NCI-H2196 treated with DMSO at 0.1 percent for 48 hours (cell line): ENCODE data around the gene ZSCAN10.
"Not testable (repeated sequence)": the region's sequence is repeated elsewhere in the genome, so short reads cannot be mapped to it uniquely, and the experiment has no call there.

Experiments
- DNase-seq: peaks from one replicate; lab custom pipeline; 2025; ENCODE audit not compliant: unreplicated experiment; lab: John Stamatoyannopoulos, UW

The ZSCAN10 gene

GRCh38 chr16:3065069-3065741 is 33.9 kb downstream of the ZSCAN10 start, which contains the start of gene IL32:
Gene IL32, plus strand, starts transcription at chr16:3065640. Its CDS starts 172 bp downstream, at chr16:3065812.
- no peak for DNase-seq

DNA sequence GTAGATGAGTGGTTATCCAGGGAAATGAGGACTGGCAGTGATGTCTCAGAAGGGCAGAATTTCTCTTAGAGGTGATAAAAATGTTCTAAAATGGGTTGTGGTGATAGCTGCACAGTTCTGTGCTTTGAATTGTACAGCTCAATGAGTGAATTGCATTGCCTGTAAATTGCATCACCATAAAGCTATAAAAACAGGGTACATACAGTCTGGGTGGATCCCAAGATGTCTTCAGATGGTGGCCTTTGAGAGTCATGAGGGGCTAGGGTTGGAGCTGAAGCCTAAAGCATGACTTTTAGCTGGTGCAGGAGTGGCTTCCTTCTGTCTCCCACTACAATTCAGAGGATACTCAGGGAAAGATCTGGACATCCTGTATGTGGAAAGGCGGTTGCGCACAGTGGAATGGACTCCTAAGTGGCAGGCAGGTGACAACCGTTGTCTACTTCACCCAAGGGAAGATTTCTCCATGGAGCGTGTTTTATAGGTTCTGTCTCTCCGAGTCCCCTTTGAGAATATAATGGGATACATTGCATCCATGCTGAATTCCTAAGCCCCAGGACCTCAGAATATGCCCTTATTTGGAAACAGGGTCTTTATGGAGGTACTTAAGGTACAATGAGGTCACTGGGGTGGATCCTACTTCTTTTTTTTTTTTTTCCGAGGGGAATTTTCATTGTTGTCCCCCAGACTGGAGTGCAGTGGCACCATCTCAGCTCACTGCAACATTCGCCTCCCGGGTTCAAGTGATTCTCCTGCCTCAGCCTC is 35.3 kb downstream of the ZSCAN10 start:
- DNase-seq = no peak

GRCh38 chr16:3062553-3062952 is 36.5 kb downstream of the ZSCAN10 start:
- no peak for DNase-seq

GRCh38 chr16:3060339-3061127 is 38.6 kb downstream of the ZSCAN10 start:
- DNase-seq = no peak

- DNase-seq = no peak
Observed at GRCh38 chr16:3059723-3060242, 39.3 kb downstream of the ZSCAN10 start.

DNA sequence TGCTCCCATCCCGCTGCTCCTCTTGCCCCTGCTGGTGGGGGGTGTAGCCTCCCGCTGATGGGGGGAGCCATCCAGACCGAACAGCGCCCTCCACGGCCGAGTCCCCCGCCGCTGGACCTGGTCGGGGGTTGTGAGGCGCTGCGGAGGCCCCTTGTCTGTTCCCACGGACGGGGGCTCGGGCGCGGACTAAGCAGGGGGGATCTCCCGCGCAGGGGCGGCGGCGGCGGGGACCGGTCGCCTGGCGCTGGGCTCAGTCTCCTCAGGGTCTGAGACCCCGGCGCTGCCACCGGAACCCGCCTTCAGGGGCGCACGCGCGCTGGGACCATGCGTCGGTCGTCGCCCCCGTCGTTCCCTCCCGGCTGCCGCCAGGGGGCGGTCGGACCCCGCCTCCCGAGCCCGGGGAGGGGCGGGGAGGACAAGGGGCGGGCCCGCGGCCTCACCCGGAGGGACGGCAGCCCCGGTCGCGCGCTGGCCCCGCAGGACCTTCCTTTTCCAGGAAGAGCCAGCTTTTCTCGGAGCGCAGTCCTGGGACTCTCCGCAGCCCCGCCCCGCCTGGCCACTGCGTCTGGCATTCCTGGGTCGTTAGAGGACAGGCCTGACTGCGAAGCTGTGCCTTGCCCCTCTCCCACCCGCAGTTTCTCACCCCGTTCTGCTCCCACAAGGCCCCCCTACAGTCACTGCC is 39.9 kb downstream of the ZSCAN10 start:
- DNase-seq = peak; percentile 61

DNA sequence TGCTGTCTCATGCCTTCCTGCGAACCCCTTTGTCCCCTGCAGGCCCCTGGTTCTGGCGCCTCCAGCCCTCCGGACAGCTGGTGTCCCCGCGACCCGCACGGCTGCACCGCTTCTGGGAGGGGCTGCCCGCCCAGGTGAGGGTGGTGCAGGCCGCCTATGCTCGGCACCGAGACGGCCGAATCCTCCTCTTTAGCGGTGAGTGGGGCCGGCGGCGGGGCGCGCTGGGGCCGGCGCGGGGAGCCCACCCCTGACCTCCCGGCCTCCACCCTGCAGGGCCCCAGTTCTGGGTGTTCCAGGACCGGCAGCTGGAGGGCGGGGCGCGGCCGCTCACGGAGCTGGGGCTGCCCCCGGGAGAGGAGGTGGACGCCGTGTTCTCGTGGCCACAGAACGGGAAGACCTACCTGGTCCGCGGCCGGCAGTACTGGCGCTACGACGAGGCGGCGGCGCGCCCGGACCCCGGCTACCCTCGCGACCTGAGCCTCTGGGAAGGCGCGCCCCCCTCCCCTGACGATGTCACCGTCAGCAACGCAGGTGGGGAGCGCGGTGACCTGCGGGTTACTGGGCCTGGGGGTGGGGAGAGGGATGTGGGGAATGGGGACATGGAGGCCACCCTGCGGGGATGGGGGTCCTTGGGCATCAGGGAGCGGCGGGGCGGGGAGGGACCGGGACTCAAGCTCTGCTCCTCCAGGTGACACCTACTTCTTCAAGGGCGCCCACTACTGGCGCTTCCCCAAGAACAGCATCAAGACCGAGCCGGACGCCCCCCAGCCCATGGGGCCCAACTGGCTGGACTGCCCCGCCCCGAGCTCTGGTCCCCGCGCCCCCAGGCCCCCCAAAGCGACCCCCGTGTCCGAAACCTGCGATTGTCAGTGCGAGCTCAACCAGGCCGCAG is 40.7 kb downstream of the ZSCAN10 start:
- no peak for DNase-seq

GRCh38 chr16:3057181-3058138 is 41.6 kb downstream of the ZSCAN10 start:
- DNase-seq = no peak

GRCh38 chr16:3056336-3057180 is 42.5 kb downstream of the ZSCAN10 start:
- no peak for DNase-seq

DNA sequence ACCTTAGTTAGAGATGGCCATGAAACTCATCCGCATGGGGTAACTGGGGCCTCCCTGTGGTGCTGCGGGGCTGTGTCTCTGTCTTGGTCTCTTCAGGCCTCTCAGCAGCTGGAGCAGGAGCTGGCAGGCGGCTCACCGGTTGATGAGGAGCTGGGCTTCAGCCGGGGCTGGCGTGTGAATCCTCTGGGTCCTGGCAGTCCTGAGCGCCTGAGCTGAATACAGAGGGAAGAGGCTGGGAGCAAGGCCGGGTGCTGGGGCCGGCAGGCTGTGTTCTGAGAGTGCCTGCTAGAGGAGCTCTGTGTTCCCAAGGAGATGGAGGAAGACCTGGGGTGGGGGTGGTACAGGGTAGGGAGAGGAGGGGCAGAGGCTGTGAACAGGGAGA is 43.4 kb downstream of the ZSCAN10 start:
- DNase-seq = not testable (repeated sequence)

DNA sequence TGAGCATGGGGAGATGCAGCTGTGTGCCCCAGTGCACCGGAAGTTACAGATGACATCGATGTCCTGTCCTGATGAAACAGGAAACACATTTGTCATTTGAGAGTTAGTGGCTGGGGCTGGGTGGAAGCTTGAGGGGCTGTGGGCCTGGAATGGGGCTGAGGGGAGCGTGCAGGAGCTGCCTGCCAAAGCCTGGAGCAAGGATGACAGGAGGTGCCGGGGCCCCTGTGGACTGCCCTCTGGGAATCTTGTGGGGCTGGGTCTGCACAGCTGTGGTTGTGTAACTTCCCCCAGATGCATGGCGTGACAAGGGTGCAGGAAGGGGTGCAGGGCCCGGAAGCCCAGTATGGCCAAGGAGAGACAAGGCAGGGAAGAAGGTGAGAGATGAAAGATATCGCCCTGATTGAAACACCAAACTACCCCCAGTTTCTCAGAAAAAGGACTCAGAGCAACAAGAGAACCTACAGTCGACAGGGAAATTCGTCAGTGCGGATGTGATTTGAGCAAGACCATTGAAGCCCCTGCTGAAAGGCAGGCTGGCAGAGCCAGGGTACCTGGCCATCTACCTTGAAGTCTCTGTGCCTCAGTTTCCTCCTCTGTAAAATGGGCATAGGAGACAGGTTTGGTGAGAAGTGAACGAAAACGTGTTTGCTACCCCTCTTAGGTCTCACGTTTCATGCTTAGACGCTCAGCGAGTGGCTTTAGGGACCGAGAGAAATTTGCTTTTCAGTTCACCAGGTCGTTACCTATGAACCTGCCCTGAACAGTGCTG is 43.9 kb downstream of the ZSCAN10 start:
- DNase-seq = no peak

GRCh38 chr16:3053330-3053710 is 45.8 kb downstream of the ZSCAN10 start:
- not testable (repeated sequence) for DNase-seq

GRCh38 chr16:3052571-3053329 is 46.3 kb downstream of the ZSCAN10 start:
- DNase-seq = not testable (repeated sequence)

DNA sequence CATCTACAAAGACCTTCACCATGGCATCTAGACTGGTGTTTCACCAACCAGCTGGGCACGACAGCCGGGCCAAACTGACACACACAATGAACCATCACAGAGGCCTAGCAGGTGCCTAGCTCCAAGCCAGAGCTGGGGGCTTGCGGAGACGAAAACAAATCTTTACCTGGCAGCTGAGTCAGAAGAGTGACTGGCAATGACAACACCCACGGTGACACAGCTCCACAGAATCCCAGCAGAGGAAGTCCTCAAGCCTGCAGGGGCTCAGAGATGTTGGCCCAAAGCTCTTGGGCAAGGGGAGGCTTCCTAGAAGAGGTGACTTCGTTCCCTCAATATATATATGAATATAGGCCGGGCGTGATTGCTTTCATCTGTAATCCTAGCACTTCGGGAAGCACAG is 47.6 kb downstream of the ZSCAN10 start:
- no peak for DNase-seq

DNA sequence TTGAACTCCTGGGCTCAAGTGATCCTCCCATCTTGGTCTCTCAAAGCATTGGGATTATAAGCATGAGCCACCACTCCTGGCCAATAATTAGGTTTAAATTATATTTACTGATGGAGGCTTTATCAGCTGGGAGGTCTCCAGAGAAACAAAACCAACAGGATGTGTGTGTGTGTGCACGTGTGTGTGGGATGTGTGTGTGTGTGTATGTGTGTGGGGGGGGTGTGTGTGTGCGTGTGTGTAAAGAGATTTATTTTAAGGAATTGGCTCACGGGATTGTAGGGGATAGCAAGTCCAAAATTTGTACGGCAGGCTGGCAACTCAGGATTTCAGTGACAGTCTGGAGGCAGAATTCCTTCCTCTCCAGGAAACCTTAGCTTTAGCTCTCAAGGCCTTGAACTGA is 48.1 kb downstream of the ZSCAN10 start:
- DNase-seq = no peak

DNA sequence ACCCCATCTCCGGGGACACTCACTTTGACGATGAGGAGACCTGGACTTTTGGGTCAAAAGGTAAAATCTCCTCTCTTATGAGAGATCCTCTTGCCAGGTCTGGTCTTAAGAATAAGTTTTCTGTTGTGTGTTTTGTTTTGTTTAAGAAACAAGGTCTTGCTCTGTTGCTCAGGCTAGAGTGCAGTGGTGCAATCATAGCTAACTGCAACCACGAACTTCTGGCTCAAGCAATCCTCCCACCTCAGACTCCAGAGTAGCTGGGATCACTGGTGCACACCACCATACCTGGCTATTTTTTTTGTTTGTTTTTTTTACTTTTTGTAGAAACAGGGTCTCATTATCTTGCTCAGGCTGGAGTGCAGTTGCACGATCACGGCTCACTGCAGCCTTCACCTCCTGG is 48.6 kb downstream of the ZSCAN10 start:
- no peak for DNase-seq
